SU-DHL-6 (cell line): ENCODE measurements around the gene SERINC2.

Experiments used
- H2AFZ ChIP-seq: fragments of 200-600 bp; sonication (generic); 2 replicates; pipeline ENCODE4 v1.6.1; 2014; ENCODE audit warnings: low read depth, mild to moderate bottlenecking, moderate library complexity, mixed read lengths, antibody characterized with exemption, low read length; ENCODE audit not compliant: severe bottlenecking
- H3F3A ChIP-seq: fragments of 200-600 bp; shearing (Covaris generic); 2 replicates; pipeline ENCODE4 v1.6.0; 2016; ENCODE audit warnings: antibody characterized with exemption, mild to moderate bottlenecking; ENCODE audit not compliant: insufficient read depth
- H3K27ac ChIP-seq: fragments of 200-600 bp; sonication (generic); 2 replicates; pipeline ENCODE4 v1.5.1; 2016; ENCODE audit warnings: low read depth, mild to moderate bottlenecking, low read length, moderate library complexity, mixed read lengths
- H3K27me3 ChIP-seq: fragments of 200-600 bp; sonication (generic), shearing (Covaris generic); 2 replicates; pipeline ENCODE4 v1.6.0; 2014; ENCODE audit warnings: mild to moderate bottlenecking, low read length
- H3K36me3 ChIP-seq: fragments of 200-600 bp; sonication (generic); 2 replicates; pipeline ENCODE4 v1.6.1; 2014; ENCODE audit warnings: mild to moderate bottlenecking, low read length, mixed read lengths
- H3K4me2 ChIP-seq: fragments of 300-600, 200-600 bp; shearing (Covaris generic), sonication (generic); 2 replicates; pipeline ENCODE4 v1.6.0; 2014; ENCODE audit warnings: low read length, low read depth, mild to moderate bottlenecking; ENCODE audit not compliant: poor library complexity, severe bottlenecking
- H3K4me3 ChIP-seq: fragments of 200-600 bp; sonication (generic); 2 replicates; pipeline ENCODE4 v1.5.1; 2014; ENCODE audit warnings: antibody characterized with exemption, low read length, mild to moderate bottlenecking, mixed read lengths; ENCODE audit not compliant: insufficient read depth, poor library complexity, severe bottlenecking
- H3K79me2 ChIP-seq: fragments of 200-600 bp; sonication (generic); 2 replicates; pipeline ENCODE4 v1.6.1; 2014; ENCODE audit warnings: mild to moderate bottlenecking, low read length, moderate library complexity; ENCODE audit not compliant: insufficient read depth
- H3K9ac ChIP-seq: fragments of 200-600 bp; sonication (generic); 2 replicates; pipeline ENCODE4 v1.7.0; 2014; ENCODE audit warnings: mild to moderate bottlenecking, low read length
- H3K9me2 ChIP-seq: fragments of 200-600 bp; sonication (generic); replicated peaks from 2 replicates; pipeline ENCODE4 v1.6.1; 2014; ENCODE audit warnings: low read length; ENCODE audit not compliant: insufficient read depth
- H3K9me3 ChIP-seq: fragments of 200-600 bp; sonication (generic); 2 replicates; pipeline ENCODE4 v1.6.1; 2014; ENCODE audit warnings: low read length, mixed read lengths; ENCODE audit not compliant: insufficient read depth
- H4K20me1 ChIP-seq: fragments of 200-600 bp; sonication (generic); 2 replicates; pipeline ENCODE4 v1.6.1; 2014; ENCODE audit warnings: low read depth, mild to moderate bottlenecking, antibody characterized with exemption, low read length, moderate library complexity, mixed read lengths
- EZH2phosphoT487 ChIP-seq: fragments of 200-600 bp; sonication (generic), shearing (Covaris generic); conservative IDR thresholded peaks from 2 replicates; pipeline ENCODE4 v1.6.1; 2018; ENCODE audit warnings: mild to moderate bottlenecking, antibody characterized with exemption, low read length, moderate library complexity, mixed read lengths
- TF ChIP-seq, protein P1 (sequence below): fragments of 200-600 bp; sonication (generic); IDR thresholded peaks from one replicate; pipeline ENCODE4 v1.5.1; 2017; ENCODE audit warnings: antibody characterized with exemption, mild to moderate bottlenecking, low read length, moderate library complexity; ENCODE audit not compliant: insufficient read depth, poor library complexity, severe bottlenecking

SERINC2 gene

GRCh38 chr1:31371121-31371959, 41.7 kb upstream of the SERINC2 start:
- no peaks in the 10 kb centered on the region for H3K9me2 ChIP-seq
- H3K4me3 ChIP-seq: no peak overlapping the region
- H4K20me1 ChIP-seq: no peaks in the 10 kb centered on the region
- H3K9ac ChIP-seq: no peak overlapping the region
- TF ChIP-seq EZH2phosphoT487: no peak
- TF ChIP-seq, protein P1, sequence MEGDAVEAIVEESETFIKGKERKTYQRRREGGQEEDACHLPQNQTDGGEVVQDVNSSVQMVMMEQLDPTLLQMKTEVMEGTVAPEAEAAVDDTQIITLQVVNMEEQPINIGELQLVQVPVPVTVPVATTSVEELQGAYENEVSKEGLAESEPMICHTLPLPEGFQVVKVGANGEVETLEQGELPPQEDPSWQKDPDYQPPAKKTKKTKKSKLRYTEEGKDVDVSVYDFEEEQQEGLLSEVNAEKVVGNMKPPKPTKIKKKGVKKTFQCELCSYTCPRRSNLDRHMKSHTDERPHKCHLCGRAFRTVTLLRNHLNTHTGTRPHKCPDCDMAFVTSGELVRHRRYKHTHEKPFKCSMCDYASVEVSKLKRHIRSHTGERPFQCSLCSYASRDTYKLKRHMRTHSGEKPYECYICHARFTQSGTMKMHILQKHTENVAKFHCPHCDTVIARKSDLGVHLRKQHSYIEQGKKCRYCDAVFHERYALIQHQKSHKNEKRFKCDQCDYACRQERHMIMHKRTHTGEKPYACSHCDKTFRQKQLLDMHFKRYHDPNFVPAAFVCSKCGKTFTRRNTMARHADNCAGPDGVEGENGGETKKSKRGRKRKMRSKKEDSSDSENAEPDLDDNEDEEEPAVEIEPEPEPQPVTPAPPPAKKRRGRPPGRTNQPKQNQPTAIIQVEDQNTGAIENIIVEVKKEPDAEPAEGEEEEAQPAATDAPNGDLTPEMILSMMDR: no peak
- H3K27ac ChIP-seq: no peak overlapping the region
- H3K36me3 ChIP-seq: no peaks in the 10 kb centered on the region
- H3K9me3 ChIP-seq: no peaks in the 10 kb centered on the region
- H3K4me2 ChIP-seq: no peak overlapping the region
- no peaks in the 10 kb centered on the region for H3K79me2 ChIP-seq
- no peak overlapping the region for H2AFZ ChIP-seq
- H3F3A ChIP-seq: no peaks in the 10 kb centered on the region
- H3K27me3 ChIP-seq: no peaks in the 10 kb centered on the region

- Histone ChIP-seq H4K20me1 (no peaks in the 10 kb centered on the region), H3K4me2 (no peak overlapping the region), H3K9me2 (no peaks in the 10 kb centered on the region), H3K9me3 (no peaks in the 10 kb centered on the region), H3K4me3 (no peak overlapping the region), H3K79me2 (no peaks in the 10 kb centered on the region), H3F3A (no peaks in the 10 kb centered on the region), H3K36me3 (no peaks in the 10 kb centered on the region), H2AFZ (no peak overlapping the region), H3K27me3 (no peaks in the 10 kb centered on the region), H3K27ac (no peak overlapping the region), H3K9ac (no peak overlapping the region)
- TF ChIP-seq, protein P1: no peak
- no peak for TF ChIP-seq EZH2phosphoT487
Observed at GRCh38 chr1:31372051-31372450, 41.0 kb upstream of the SERINC2 start.

DNA sequence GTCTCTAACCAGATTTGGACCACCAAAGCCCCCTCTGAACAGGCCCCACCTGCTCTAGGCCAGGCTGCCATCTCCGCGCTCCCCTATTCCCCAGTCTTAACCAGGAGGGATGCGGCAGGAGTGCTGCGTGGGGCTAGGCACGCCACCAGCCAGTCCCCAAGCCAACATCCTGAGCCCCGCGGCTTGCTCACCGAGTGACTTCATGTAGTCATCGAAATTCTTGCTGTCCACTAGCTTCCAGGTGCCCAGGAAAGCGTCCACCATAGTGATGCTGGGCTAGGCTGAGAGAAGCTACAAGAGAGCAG, 40.3 kb upstream of the SERINC2 start:
- Histone ChIP-seq H3K4me3 (no peak overlapping the region), H3K9ac (no peak overlapping the region), H3K27me3 (no peaks in the 10 kb centered on the region), H3K9me3 (no peaks in the 10 kb centered on the region), H3K4me2 (no peak overlapping the region), H3K79me2 (no peaks in the 10 kb centered on the region), H3K36me3 (no peaks in the 10 kb centered on the region), H4K20me1 (no peaks in the 10 kb centered on the region), H2AFZ (no peak overlapping the region), H3K9me2 (no peaks in the 10 kb centered on the region), H3F3A (no peaks in the 10 kb centered on the region), H3K27ac (no peak overlapping the region)
- TF ChIP-seq EZH2phosphoT487: no peak
- TF ChIP-seq, protein P1: no peak
